Tibial nerve (tissue), 4 donors: Measurements from ENCODE around the gene OPCML. TPM values are rescaled to one million over a fixed set of nuclear protein-coding genes. Genes with fewer than 3 reads are reported as not detected.

Experiments
- DNase-seq, 2 donors: peaks; one replicate each; pipeline ENCODE4 v3.0.0-alpha.2; 2019; ENCODE audit warnings: low spot score in 2 of 2
- H3K27ac ChIP-seq, 4 donors: fragments of 200-600 bp; sonication (generic) in 3 of 4; one replicate each; pipeline ENCODE4 v1.5.1; 2017 to 2019; ENCODE audit warnings: mild to moderate bottlenecking in 1 of 4
- H3K27me3 ChIP-seq, 2 donors: fragments of 200-600 bp; sonication (generic) in 1 of 2; one replicate each; pipeline versions ENCODE4 v1.5.1 to v1.6.0; 2017 to 2019
- H3K36me3 ChIP-seq, 3 donors: fragments of 200-600 bp; sonication (generic); one replicate each; pipeline ENCODE4 v1.5.1; 2018 to 2019
- H3K4me1 ChIP-seq, 4 donors: fragments of 200-600 bp; sonication (generic) in 3 of 4; one replicate each; pipeline ENCODE4 v1.5.1; 2017 to 2019
- H3K4me3 ChIP-seq, 4 donors: fragments of 200-600 bp; sonication (generic) in 3 of 4; one replicate each; pipeline ENCODE4 v1.5.1; 2017 to 2019; ENCODE audit warnings: mild to moderate bottlenecking in 1 of 4, moderate library complexity in 1 of 4
- H3K9me3 ChIP-seq, 4 donors: fragments of 200-600 bp; sonication (generic) in 3 of 4; one replicate each; pipeline ENCODE4 v1.5.1; 2017 to 2019
- EP300 ChIP-seq, 2 donors: sonication (generic); formaldehyde crosslinking; IDR thresholded peaks; one replicate each; pipeline ENCODE4 v1.6.1; 2017; ENCODE audit warnings: antibody characterized with exemption in 2 of 2, mild to moderate bottlenecking in 1 of 2
- POLR2A ChIP-seq, 2 donors: fragments of 450-650 bp; IDR thresholded peaks; one replicate each; pipeline ENCODE4 v1.6.1; 2017; ENCODE audit warnings: antibody characterized with exemption in 2 of 2, mild to moderate bottlenecking in 2 of 2, moderate library complexity in 2 of 2
- WGBS, 2 donors: methylation state at CpG; one replicate each; pipeline ENCODE4 v1.1.5; 2018; 5-methylcytosine and 5-hydroxymethylcytosine counted together
- total RNA-seq, 4 donors: library from RNA; depleted of rRNA; stranded (reverse); fragments of >200 nt; gene quantifications; one replicate each; pipeline ENCODE4 v1.1.0, GENCODE V29; 2016
- TF ChIP-seq, protein P1 (sequence below), 5 experiments: fragments of 200-600 bp in 3 of 5; fragments of 450-650 bp in 2 of 5; sonication (generic) in 3 of 5; IDR thresholded peaks; one replicate each; pipeline ENCODE4 v1.5.1; 2016 to 2019; ENCODE audit warnings: antibody characterized with exemption in 5 of 5, mild to moderate bottlenecking in 3 of 5, moderate library complexity in 2 of 5

OPCML gene
- total RNA-seq, 4 donors from 2014 or later, result 1.0 to 10.8 (median 1.9) TPM

DNA sequence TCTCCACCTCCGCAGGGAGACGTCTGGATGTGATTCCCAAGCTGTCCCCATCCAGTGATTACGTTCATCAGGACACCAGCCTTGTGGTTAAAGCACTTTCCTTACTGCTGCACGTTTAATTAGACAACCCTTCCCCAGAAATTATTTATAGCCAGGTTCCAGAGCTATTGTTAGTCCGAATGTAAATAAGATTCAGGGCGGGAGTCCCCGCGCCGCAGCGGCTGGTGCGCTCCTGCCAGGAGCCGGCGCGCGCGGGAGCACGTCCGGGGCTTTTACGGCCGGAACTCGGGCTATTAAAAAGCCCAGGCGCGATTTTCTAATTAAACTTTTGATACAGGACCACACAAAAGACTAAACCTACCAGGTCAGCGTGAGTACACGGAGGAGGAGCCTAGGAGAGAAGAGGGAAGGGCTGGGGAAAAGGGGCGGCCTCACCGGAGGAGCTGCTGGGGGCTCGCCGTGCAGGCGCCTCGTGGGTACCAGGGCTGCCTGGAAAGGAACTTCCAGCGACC is 538.3 kb downstream of the OPCML start:
- H3K27ac ChIP-seq, result no peak overlapping the region
- H3K9me3 ChIP-seq, result no peaks in the 10 kb centered on the region
- TF ChIP-seq, protein P1, sequence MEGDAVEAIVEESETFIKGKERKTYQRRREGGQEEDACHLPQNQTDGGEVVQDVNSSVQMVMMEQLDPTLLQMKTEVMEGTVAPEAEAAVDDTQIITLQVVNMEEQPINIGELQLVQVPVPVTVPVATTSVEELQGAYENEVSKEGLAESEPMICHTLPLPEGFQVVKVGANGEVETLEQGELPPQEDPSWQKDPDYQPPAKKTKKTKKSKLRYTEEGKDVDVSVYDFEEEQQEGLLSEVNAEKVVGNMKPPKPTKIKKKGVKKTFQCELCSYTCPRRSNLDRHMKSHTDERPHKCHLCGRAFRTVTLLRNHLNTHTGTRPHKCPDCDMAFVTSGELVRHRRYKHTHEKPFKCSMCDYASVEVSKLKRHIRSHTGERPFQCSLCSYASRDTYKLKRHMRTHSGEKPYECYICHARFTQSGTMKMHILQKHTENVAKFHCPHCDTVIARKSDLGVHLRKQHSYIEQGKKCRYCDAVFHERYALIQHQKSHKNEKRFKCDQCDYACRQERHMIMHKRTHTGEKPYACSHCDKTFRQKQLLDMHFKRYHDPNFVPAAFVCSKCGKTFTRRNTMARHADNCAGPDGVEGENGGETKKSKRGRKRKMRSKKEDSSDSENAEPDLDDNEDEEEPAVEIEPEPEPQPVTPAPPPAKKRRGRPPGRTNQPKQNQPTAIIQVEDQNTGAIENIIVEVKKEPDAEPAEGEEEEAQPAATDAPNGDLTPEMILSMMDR (IDR thresholded peaks at IDR 0.05), result no peak
- TF ChIP-seq EP300 (IDR thresholded peaks at IDR 0.05) (no peak), POLR2A (IDR thresholded peaks at IDR 0.05) (no peak)
- peak overlapping the region in 1 of 4 donors; percentile 26 for H3K4me3 ChIP-seq
- no peak for DNase-seq
- 2 to 4% methylated on average over 32 of the region's 32 CpGs for WGBS, 2 donors
- H3K4me1 ChIP-seq, result peaks cover 0 to 14% (median 0%) of the 10 kb centered on the region in 4 donors
- H3K27me3 ChIP-seq, result peaks cover 0 to 36% of the 10 kb centered on the region in 2 donors
- no peaks in the 10 kb centered on the region for H3K36me3 ChIP-seq

DNA sequence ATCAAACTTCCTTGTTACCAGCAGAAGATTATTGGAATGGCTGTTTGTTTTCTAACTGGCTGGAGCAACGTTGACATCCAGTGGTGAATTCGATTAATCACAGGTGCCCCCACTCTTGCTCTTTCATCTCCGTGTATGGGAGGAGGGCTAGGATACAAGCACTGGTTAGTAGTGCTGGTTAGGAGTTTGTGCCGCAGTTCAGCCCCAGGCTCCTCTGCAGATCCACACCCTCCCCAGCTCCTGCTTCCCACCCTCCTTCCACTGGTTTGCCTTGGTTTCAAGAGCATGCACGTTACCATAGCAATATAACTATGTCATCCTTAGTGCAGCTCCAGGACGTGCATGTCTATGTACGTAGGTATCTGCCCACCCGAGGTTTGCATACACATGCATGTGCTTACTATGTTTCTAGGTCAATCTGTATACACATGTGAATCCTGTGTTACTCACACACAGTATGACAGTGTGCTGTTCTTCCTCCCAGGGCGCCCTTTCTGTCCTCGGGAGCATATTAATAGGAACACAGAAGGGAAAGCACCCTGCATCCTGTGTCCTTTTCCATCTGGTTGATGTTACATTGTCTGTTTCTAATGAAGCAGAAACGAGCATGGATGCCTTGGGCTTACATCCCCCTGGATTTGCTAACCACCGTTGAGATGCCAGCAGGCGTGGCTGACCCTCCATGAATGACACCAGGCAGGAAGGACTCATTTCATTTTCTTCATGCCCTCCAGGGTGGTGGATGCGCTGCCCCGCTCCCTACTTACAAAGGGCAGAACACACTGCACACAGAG is 539.3 kb downstream of the OPCML start:
- Histone ChIP-seq H3K27me3 (peaks cover 0 to 36% of the 10 kb centered on the region in 2 donors), H3K4me3 (no peak overlapping the region), H3K4me1 (peaks cover 0 to 14% (median 0%) of the 10 kb centered on the region in 4 donors), H3K9me3 (no peaks in the 10 kb centered on the region), H3K27ac (no peak overlapping the region), H3K36me3 (no peaks in the 10 kb centered on the region)
- TF ChIP-seq, protein P1 (IDR thresholded peaks at IDR 0.05), result peak in 2 of 5 experiments; percentile 23 to 33
- TF ChIP-seq EP300 (IDR thresholded peaks at IDR 0.05), result no peak
- WGBS, 2 donors, result 32 to 35% methylated on average over 14 to 15 of the region's 15 CpGs
- DNase-seq, result no peak

DNA sequence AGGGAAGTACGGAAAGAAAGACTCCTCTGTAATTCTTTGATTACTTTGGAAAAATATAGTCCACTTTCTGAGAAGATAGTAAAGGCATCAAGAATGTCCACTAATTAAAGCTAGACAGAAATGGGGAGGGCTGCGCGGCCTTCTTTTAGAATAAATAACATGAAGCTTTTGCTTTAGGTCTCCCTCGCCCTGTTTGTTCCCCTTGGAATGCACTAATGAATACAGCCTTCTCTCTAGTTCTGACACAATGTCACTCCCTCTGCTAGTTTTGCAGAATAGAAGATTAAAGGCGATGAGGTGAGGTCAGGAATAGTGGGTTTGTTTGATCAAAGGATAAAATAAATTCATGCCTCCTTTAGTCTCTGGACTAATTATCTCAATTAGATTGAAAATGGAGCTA is 543.9 kb downstream of the OPCML start:
- no peak for DNase-seq
- Histone ChIP-seq H3K36me3 (no peaks in the 10 kb centered on the region), H3K9me3 (no peaks in the 10 kb centered on the region), H3K4me3 (no peak overlapping the region), H3K4me1 (peaks cover 0 to 7% (median 0%) of the 10 kb centered on the region in 4 donors), H3K27me3 (peaks cover 0 to 11% of the 10 kb centered on the region in 2 donors), H3K27ac (no peak overlapping the region)
- TF ChIP-seq, protein P1 (IDR thresholded peaks at IDR 0.05), result no peak
- TF ChIP-seq EP300 (IDR thresholded peaks at IDR 0.05), result no peak
- TF ChIP-seq POLR2A (IDR thresholded peaks at IDR 0.05), result no peak
- WGBS, 2 donors, result 64 to 68% methylated on average over 5 of the region's 5 CpGs

DNA sequence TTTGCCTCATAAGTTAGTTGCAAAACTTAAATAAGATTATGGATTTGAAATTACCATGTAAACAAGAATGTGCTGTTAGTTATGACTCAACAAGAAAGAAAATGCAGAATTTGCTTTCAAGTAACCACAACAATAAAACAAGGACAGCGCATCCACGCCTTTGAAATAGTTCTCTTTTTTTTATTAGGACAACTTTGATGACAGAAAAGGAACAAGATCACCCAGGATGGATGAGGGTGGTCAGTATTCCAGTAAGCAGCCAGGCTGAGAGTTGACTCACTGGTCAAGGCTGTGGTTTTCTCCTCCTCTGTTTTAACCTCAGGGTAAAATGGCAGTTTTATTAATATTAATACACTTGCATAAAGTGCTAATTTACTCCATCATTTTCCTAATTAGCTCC is 544.4 kb downstream of the OPCML start:
- DNase-seq, result no peak
- Histone ChIP-seq H3K27ac (no peak overlapping the region), H3K4me1 (peaks cover 0 to 7% (median 0%) of the 10 kb centered on the region in 4 donors), H3K4me3 (no peak overlapping the region), H3K27me3 (peaks cover 0 to 7% of the 10 kb centered on the region in 2 donors), H3K36me3 (no peaks in the 10 kb centered on the region), H3K9me3 (no peaks in the 10 kb centered on the region)
- TF ChIP-seq POLR2A (IDR thresholded peaks at IDR 0.05) (no peak), EP300 (IDR thresholded peaks at IDR 0.05) (no peak)
- TF ChIP-seq, protein P1 (IDR thresholded peaks at IDR 0.05), result no peak
- 21 to 86% methylated on average over 2 of the region's 2 CpGs for WGBS, 2 donors

DNA sequence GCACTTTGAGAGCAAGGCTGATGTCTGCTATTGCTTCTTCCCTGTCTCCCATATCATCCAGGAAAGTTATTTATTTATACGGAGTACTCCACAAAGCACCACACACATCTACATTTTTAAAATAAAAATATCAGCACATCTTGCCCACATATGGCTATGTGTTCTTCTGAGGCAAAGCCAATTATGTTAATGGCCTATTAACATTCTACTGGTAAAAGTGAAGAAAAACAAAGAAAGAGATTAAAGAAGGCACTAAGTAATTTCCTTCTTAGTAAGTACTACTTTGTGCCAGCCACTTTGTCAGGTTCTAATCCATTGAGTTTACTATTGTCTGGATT is 548.7 kb downstream of the OPCML start:
- no peak overlapping the region for H3K27ac ChIP-seq
- H3K9me3 ChIP-seq, result no peaks in the 10 kb centered on the region
- no peaks in the 10 kb centered on the region for H3K36me3 ChIP-seq
- peaks cover 0 to 7% (median 0%) of the 10 kb centered on the region in 4 donors for H3K4me1 ChIP-seq
- no peaks in the 10 kb centered on the region for H3K27me3 ChIP-seq
- TF ChIP-seq, protein P1 (IDR thresholded peaks at IDR 0.05), result no peak
- TF ChIP-seq POLR2A (IDR thresholded peaks at IDR 0.05), result no peak
- TF ChIP-seq EP300 (IDR thresholded peaks at IDR 0.05), result no peak
- WGBS, 2 donors, result 82 to 84% methylated on average over 1 of the region's 1 CpG
- no peak overlapping the region for H3K4me3 ChIP-seq
- no peak for DNase-seq
